Gastrocnemius medialis (tissue), 4 donors: ENCODE measurements around the gene STX17. TPM values are rescaled to one million over a fixed set of nuclear protein-coding genes. Genes with fewer than 3 reads are reported as not detected.
"Not testable (repeated sequence)": the region's sequence is repeated elsewhere in the genome, so short reads cannot be mapped to it uniquely, and the experiment has no call there.

Experiments used
- ATAC-seq, 2 donors: fragments of 150-250 bp; one replicate each; pipeline ENCODE4 v1.9.1; 2016
- DNase-seq, 2 donors: peaks; one replicate each; pipeline ENCODE4 v3.0.0-alpha.2; 2019
- H3K27ac ChIP-seq, 4 donors: fragments of 200-600 bp; sonication (generic); 1 replicate in 1 of 4; 2 replicates in 3 of 4; pipeline ENCODE4 v1.5.1; 2016 to 2018; ENCODE audit warnings: mild to moderate bottlenecking in 2 of 4, moderate library complexity in 1 of 4
- H3K27me3 ChIP-seq, 3 donors: fragments of 200-600 bp; sonication (generic) in 2 of 3; 1 replicate in 1 of 3; 2 replicates in 2 of 3; pipeline versions ENCODE4 v1.5.1 to v1.6.0; 2016 to 2019; ENCODE audit warnings: mild to moderate bottlenecking in 1 of 3, moderate library complexity in 1 of 3
- H3K36me3 ChIP-seq, 2 donors: fragments of 200-600 bp; sonication (generic) in 1 of 2; one replicate each; pipeline ENCODE4 v1.5.1; 2017 to 2018
- H3K4me1 ChIP-seq, 2 donors: fragments of 200-600 bp; sonication (generic) in 1 of 2; one replicate each; pipeline ENCODE4 v1.5.1; 2016 to 2017; ENCODE audit warnings: mild to moderate bottlenecking in 2 of 2
- H3K4me3 ChIP-seq, 4 donors: fragments of 200-600 bp; sonication (generic) in 3 of 4; 1 replicate in 1 of 4; 2 replicates in 3 of 4; pipeline ENCODE4 v1.5.1; 2016 to 2019; ENCODE audit warnings: mild to moderate bottlenecking in 2 of 4
- H3K9me3 ChIP-seq, 3 donors: fragments of 200-600 bp; sonication (generic) in 2 of 3; 1 replicate in 1 of 3; 2 replicates in 2 of 3; pipeline ENCODE4 v1.5.1; 2016 to 2019
- CTCF ChIP-seq, 5 experiments: fragments of 450-650 bp in 3 of 5; fragments of 200-600 bp in 2 of 5; sonication (generic) in 2 of 5; IDR thresholded peaks in 4 of 5; conservative IDR thresholded peaks in 1 of 5; 1 replicate in 4 of 5; 2 replicates in 1 of 5; pipeline ENCODE4 v1.5.1; 2016 to 2019; ENCODE audit warnings: antibody characterized with exemption in 5 of 5, mild to moderate bottlenecking in 3 of 5, moderate library complexity in 3 of 5
- POLR2A ChIP-seq, 2 donors: fragments of 450-650 bp; IDR thresholded peaks; one replicate each; pipeline ENCODE4 v1.6.1; 2017; ENCODE audit warnings: antibody characterized with exemption in 2 of 2, mild to moderate bottlenecking in 2 of 2, moderate library complexity in 2 of 2
- in situ Hi-C, 4 donors: fragments of 200-750 bp; cut with MboI; loops; one replicate each; pipeline versions ENCODE4 v1.15.0 to v1.8.0; 2017; ENCODE audit warnings: low sequenced_read_pairs in 4 of 4
- intact Hi-C: fragments of 100-400 bp; cut with DNase I; formaldehyde crosslinking; loops from one replicate; pipeline ENCODE4 v1.15.1; 2023; ENCODE audit warnings: low total_unique reads
- total RNA-seq, 4 donors: library from RNA; depleted of rRNA; stranded (reverse); fragments of >200 nt; gene quantifications; one replicate each; pipeline versions ENCODE4 v1.1.0 to v1.2.3, GENCODE V29; 2016

STX17 gene
- total RNA-seq, 4 donors from 2014 or later = 25.3 to 34.4 (median 31.6) TPM

GRCh38 chr9:99978221-99978620, 71.8 kb downstream of the STX17 start:
- no peak for ATAC-seq
- Histone ChIP-seq H3K36me3 (no peaks in the 10 kb centered on the region), H3K27ac (no peak overlapping the region), H3K4me3 (no peak overlapping the region), H3K9me3 (no peaks in the 10 kb centered on the region), H3K4me1 (peaks cover 7 to 8% of the 10 kb centered on the region in 2 donors), H3K27me3 (no peaks in the 10 kb centered on the region)
- in situ Hi-C loops = no loop called here
- TF ChIP-seq CTCF (IDR thresholded peaks at IDR 0.05 in 4 of 5, conservative IDR thresholded peaks at IDR 0.05 in 1 of 5) = no peak
- no peak for TF ChIP-seq POLR2A (IDR thresholded peaks at IDR 0.05)
- DNase-seq = no peak
- intact Hi-C loops = no loop called here

GRCh38 chr9:99980598-99980997, 74.1 kb downstream of the STX17 start:
- no peak for DNase-seq
- H3K4me3 ChIP-seq = no peak overlapping the region
- intact Hi-C loops = no loop called here
- TF ChIP-seq CTCF (IDR thresholded peaks at IDR 0.05 in 4 of 5, conservative IDR thresholded peaks at IDR 0.05 in 1 of 5) = no peak
- no peak for TF ChIP-seq POLR2A (IDR thresholded peaks at IDR 0.05)
- H3K36me3 ChIP-seq = peaks cover 0 to 9% of the 10 kb centered on the region in 2 donors
- no peaks in the 10 kb centered on the region for H3K9me3 ChIP-seq
- in situ Hi-C loops = no loop called here
- no peak overlapping the region for H3K27ac ChIP-seq
- H3K4me1 ChIP-seq = no peaks in the 10 kb centered on the region
- no peak for ATAC-seq
- H3K27me3 ChIP-seq = no peaks in the 10 kb centered on the region

- ATAC-seq = no peak
- in situ Hi-C loops (no loop called here), intact Hi-C loops (no loop called here)
- Histone ChIP-seq H3K27me3 (no peaks in the 10 kb centered on the region), H3K27ac (no peak overlapping the region), H3K9me3 (no peaks in the 10 kb centered on the region), H3K36me3 (peaks cover 0 to 12% of the 10 kb centered on the region in 2 donors), H3K4me3 (no peak overlapping the region), H3K4me1 (no peaks in the 10 kb centered on the region)
- no peak for DNase-seq
- no peak for TF ChIP-seq CTCF (IDR thresholded peaks at IDR 0.05 in 4 of 5, conservative IDR thresholded peaks at IDR 0.05 in 1 of 5)
- TF ChIP-seq POLR2A (IDR thresholded peaks at IDR 0.05) = no peak
Observed at GRCh38 chr9:99986642-99987041, 80.2 kb downstream of the STX17 start.

GRCh38 chr9:99990508-99990907, 84.1 kb downstream of the STX17 start:
- H3K27ac ChIP-seq, H3K4me3 ChIP-seq, in situ Hi-C loops, H3K36me3 ChIP-seq, H3K9me3 ChIP-seq, H3K4me1 ChIP-seq, ATAC-seq, H3K27me3 ChIP-seq, intact Hi-C loops, DNase-seq: not testable (repeated sequence)

GRCh38 chr9:99998266-99998665, 91.8 kb downstream of the STX17 start:
- no peaks in the 10 kb centered on the region for H3K9me3 ChIP-seq
- H3K4me1 ChIP-seq = no peaks in the 10 kb centered on the region
- no peak overlapping the region for H3K27ac ChIP-seq
- no peak overlapping the region for H3K4me3 ChIP-seq
- DNase-seq (no peak), ATAC-seq (no peak)
- no peak for TF ChIP-seq POLR2A (IDR thresholded peaks at IDR 0.05)
- TF ChIP-seq CTCF (IDR thresholded peaks at IDR 0.05 in 4 of 5, conservative IDR thresholded peaks at IDR 0.05 in 1 of 5) = no peak
- in situ Hi-C loops = no loop called here
- intact Hi-C loops = no loop called here
- peaks cover 0 to 41% of the 10 kb centered on the region in 2 donors for H3K36me3 ChIP-seq
- H3K27me3 ChIP-seq = no peaks in the 10 kb centered on the region
